Astrocyte of the spinal cord (primary cell): ENCODE results near the gene REXO5.
"Not testable (repeated sequence)": the region's sequence is repeated elsewhere in the genome, so short reads cannot be mapped to it uniquely, and the experiment has no call there.

Experiments used
- DNase-seq: peaks from one replicate; pipeline ENCODE4 v3.0.0; 2011; ENCODE audit warnings: low read depth, low spot score
- H3K4me3 ChIP-seq: 2 replicates; pipeline ENCODE4 v1.5.1; 2011; ENCODE audit warnings: low read depth, mild to moderate bottlenecking, low read length, moderate library complexity
- CTCF ChIP-seq: IDR thresholded peaks from 2 replicates; pipeline ENCODE4 v1.5.1; 2012; ENCODE audit warnings: low read depth, mild to moderate bottlenecking, low read length, inconsistent platforms
- in situ Hi-C: cut with HindIII; loops from 2 replicates; pipeline ENCODE4 v1.10.0; 2017; ENCODE audit warnings: low sequenced_read_pairs

REXO5 gene, protein sequence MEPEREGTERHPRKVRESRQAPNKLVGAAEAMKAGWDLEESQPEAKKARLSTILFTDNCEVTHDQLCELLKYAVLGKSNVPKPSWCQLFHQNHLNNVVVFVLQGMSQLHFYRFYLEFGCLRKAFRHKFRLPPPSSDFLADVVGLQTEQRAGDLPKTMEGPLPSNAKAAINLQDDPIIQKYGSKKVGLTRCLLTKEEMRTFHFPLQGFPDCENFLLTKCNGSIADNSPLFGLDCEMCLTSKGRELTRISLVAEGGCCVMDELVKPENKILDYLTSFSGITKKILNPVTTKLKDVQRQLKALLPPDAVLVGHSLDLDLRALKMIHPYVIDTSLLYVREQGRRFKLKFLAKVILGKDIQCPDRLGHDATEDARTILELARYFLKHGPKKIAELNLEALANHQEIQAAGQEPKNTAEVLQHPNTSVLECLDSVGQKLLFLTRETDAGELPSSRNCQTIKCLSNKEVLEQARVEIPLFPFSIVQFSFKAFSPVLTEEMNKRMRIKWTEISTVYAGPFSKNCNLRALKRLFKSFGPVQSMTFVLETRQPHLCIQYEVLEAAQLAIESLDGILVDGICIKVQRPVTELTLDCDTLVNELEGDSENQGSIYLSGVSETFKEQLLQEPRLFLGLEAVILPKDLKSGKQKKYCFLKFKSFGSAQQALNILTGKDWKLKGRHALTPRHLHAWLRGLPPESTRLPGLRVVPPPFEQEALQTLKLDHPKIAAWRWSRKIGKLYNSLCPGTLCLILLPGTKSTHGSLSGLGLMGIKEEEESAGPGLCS

GRCh38 chr16:20806168-20807050 lies at the start of gene REXO5, which contains the start of gene ERI2:
TSS of gene REXO5 (plus strand) at chr16:20806527. CDS start at chr16:20806954, 427 bp downstream.
TSS of gene ERI2 (minus strand) at chr16:20806472. CDS start at chr16:20806430, 42 bp downstream.
- peak; percentile 62 for TF ChIP-seq CTCF
- peak within 1 kb of the TSS; percentile 79 for H3K4me3 ChIP-seq
- in situ Hi-C loops, result no loop called here
- DNase-seq, result peak; percentile 97

DNA sequence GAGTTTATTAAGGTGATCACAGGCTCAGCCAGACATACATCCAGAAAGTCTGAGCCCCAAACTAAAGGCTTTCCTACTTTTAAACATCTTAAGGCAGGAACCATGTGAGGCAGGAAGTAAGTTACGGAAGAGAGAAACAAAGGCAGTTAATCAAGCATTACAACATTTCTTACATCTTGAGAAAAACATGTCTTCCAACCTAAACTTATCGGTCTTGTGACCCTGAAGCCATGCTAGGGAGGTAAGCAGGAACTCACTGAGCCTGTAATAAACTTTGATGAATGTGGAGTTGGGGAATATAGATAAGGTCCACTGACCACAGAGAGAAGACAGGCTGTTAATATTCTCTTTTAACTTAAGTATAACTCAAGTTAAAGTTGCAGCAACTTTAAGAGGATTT lies 46.0 kb upstream of the REXO5 start:
- no peak for TF ChIP-seq CTCF
- DNase-seq, result no peak
- in situ Hi-C loops, result no loop called here
- H3K4me3 ChIP-seq, result no peak overlapping the region

DNA sequence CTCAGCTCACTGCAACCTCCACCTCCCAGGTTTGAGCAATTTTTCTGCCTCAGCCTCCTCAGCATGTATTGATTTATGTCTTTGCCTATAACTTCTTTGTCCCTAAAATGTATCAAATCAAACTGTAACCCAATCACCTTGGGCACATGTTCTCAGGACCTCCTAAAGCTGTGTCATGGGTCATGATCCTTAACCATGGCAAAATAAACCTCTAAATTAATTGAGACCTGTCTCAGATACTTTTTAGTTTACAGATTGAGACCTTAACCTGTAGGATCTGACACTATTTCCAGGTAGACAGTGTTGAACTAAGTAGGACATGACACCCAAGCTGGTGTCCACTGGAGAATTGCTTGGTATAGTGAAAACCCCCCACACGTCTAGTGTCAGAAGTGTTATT lies 45.2 kb upstream of the REXO5 start:
- no peak for TF ChIP-seq CTCF
- in situ Hi-C loops, result no loop called here
- H3K4me3 ChIP-seq, result no peak overlapping the region
- no peak for DNase-seq

GRCh38 chr16:20762404-20763123 lies 43.8 kb upstream of the REXO5 start:
- in situ Hi-C loops, result no loop called here
- no peak overlapping the region for H3K4me3 ChIP-seq
- DNase-seq, result no peak
- TF ChIP-seq CTCF, result no peak

DNA sequence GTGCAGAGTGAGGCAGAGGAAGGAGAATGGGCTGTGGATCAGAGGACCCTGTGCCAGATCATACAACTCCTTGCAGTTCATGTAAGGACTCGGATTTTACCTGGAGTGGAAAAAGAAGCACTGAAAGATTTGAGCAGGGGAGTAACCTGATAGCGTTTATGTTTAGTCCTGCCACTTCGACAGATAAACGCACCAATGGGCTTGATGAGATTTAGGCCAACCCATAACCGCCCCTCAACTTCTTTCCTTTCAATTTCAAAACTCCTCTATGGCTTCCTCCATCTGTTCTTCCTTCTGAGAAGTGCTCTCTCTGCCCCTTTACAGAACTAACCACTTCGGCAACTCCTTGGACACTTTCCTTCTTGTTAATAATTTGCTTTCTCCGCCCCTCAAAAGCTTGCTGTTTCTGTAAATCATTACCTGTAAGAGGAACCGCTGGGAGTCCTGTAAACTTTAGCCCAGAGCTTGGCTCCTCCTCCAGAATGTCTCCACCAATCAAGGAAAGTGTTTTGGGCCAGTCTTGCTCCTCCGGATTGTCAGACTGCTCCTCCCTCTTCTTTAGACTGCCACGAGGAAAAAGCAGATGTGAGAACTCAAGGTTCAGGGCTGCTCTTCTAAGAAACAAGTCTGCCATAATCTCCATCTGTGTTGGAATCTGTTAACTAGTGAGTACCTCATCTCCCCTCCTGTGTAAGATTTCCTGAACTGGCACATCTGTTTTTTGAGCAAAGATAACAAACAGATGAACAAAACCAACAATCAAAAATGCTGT lies 42.7 kb upstream of the REXO5 start, which contains the start of gene ACSM3:
Gene ACSM3, plus strand, starts transcription at position 554 of the 772 bp plus-strand sequence. CDS start 6,021 bp downstream, outside the sequence.
- in situ Hi-C loops, result no loop called here
- TF ChIP-seq CTCF, result no peak
- DNase-seq, result peak; percentile 76
- H3K4me3 ChIP-seq, result peak within 1 kb of the TSS; percentile 53

DNA sequence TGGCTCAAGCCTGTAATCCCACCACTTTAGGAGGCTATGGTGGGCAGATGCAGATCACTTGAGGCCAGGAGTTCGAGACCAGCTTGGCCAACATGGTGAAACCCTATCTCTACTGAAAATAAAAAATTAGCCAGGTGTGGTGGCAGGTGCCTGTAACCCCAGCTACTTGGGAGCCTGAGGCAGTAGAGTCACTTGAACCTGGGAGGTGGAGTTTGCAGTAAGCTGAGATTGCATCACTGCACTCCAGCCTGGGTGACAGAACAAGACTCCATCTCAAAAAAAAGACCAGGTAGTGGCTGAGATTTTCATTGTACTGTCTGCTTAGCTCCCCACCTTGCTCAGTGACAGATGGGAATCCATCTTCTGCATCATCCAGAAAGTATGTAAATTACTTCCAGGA lies 41.9 kb upstream of the REXO5 start:
- in situ Hi-C loops, H3K4me3 ChIP-seq, DNase-seq: not testable (repeated sequence)
